Measurements from ENCODE around the gene LILRB2.

Gene LILRB2

GRCh38 chr19:54262066-54262465 is 18.8 kb downstream of the LILRB2 start:
- TF ChIP-seq CSRNP3 (CRISPR knock-in tag; IDR thresholded peaks at IDR 0.05) (no peak), ZNF565 (CRISPR knock-in tag; conservative IDR thresholded peaks at IDR 0.05; ENCODE audit: low read depth) (no peak), BACH2 (CRISPR knock-in tag; IDR thresholded peaks at IDR 0.05; ENCODE audit: borderline replicate concordance) (no peak), TCF4 (CRISPR knock-in tag; IDR thresholded peaks at IDR 0.05; ENCODE audit: borderline replicate concordance) (no peak), ZFP30 (CRISPR knock-in tag; IDR thresholded peaks at IDR 0.05) (no peak), GLIS3 (CRISPR knock-in tag; IDR thresholded peaks at IDR 0.05) (no peak), ZNF70 (CRISPR knock-in tag; IDR thresholded peaks at IDR 0.05) (no peak), POU6F1 (CRISPR knock-in tag; IDR thresholded peaks at IDR 0.05; ENCODE audit: borderline replicate concordance, low read depth) (no peak), RARB (CRISPR knock-in tag; IDR thresholded peaks at IDR 0.05) (no peak), TOX (CRISPR knock-in tag; IDR thresholded peaks at IDR 0.05; ENCODE audit: borderline replicate concordance) (no peak), ISL1 (CRISPR knock-in tag; IDR thresholded peaks at IDR 0.05) (no peak), ARNTL (CRISPR knock-in tag; IDR thresholded peaks at IDR 0.05; ENCODE audit: borderline replicate concordance, low read depth) (no peak), ZNF8 (CRISPR knock-in tag; IDR thresholded peaks at IDR 0.05) (no peak), CSDC2 (CRISPR knock-in tag; IDR thresholded peaks at IDR 0.05) (no peak), SNAI2 (CRISPR knock-in tag; IDR thresholded peaks at IDR 0.05) (no peak), ZC3H10 (CRISPR knock-in tag; IDR thresholded peaks at IDR 0.05) (no peak), ESRRG (CRISPR knock-in tag; IDR thresholded peaks at IDR 0.05) (no peak), TSHZ2 (CRISPR knock-in tag; IDR thresholded peaks at IDR 0.05) (no peak), PPARA (CRISPR knock-in tag; IDR thresholded peaks at IDR 0.05; ENCODE audit: borderline replicate concordance) (no peak)
- ATAC-seq, result no peak

GRCh38 chr19:54257116-54257480 is 23.8 kb downstream of the LILRB2 start, which contains the start of gene LILRB5:
Gene LILRB5, minus strand, starts transcription at chr19:54257273. Its CDS starts 80 bp downstream, at chr19:54257193.
- TF ChIP-seq TOX (CRISPR knock-in tag; IDR thresholded peaks at IDR 0.05; ENCODE audit: borderline replicate concordance), result no peak
- TF ChIP-seq ESRRG (CRISPR knock-in tag; IDR thresholded peaks at IDR 0.05), result no peak
- no peak for TF ChIP-seq SNAI2 (CRISPR knock-in tag; IDR thresholded peaks at IDR 0.05)
- no peak for TF ChIP-seq ZNF565 (CRISPR knock-in tag; conservative IDR thresholded peaks at IDR 0.05; ENCODE audit: low read depth)
- no peak for TF ChIP-seq TSHZ2 (CRISPR knock-in tag; IDR thresholded peaks at IDR 0.05)
- TF ChIP-seq ISL1 (CRISPR knock-in tag; IDR thresholded peaks at IDR 0.05), result no peak
- TF ChIP-seq RARB (CRISPR knock-in tag; IDR thresholded peaks at IDR 0.05), result no peak
- no peak for TF ChIP-seq ARNTL (CRISPR knock-in tag; IDR thresholded peaks at IDR 0.05; ENCODE audit: borderline replicate concordance, low read depth)
- no peak for TF ChIP-seq POU6F1 (CRISPR knock-in tag; IDR thresholded peaks at IDR 0.05; ENCODE audit: borderline replicate concordance, low read depth)
- TF ChIP-seq GLIS3 (CRISPR knock-in tag; IDR thresholded peaks at IDR 0.05), result no peak
- TF ChIP-seq ZNF70 (CRISPR knock-in tag; IDR thresholded peaks at IDR 0.05), result no peak
- TF ChIP-seq ZNF8 (CRISPR knock-in tag; IDR thresholded peaks at IDR 0.05), result no peak
- no peak for TF ChIP-seq TCF4 (CRISPR knock-in tag; IDR thresholded peaks at IDR 0.05; ENCODE audit: borderline replicate concordance)
- TF ChIP-seq CREB5 (CRISPR knock-in tag; IDR thresholded peaks at IDR 0.05; ENCODE audit: low read depth), result no peak
- no peak for TF ChIP-seq BACH2 (CRISPR knock-in tag; IDR thresholded peaks at IDR 0.05; ENCODE audit: borderline replicate concordance)
- TF ChIP-seq OSR1 (CRISPR knock-in tag; IDR thresholded peaks at IDR 0.05), result no peak
- no peak for TF ChIP-seq PPARA (CRISPR knock-in tag; IDR thresholded peaks at IDR 0.05; ENCODE audit: borderline replicate concordance)
- no peak for TF ChIP-seq PATZ1 (CRISPR knock-in tag; IDR thresholded peaks at IDR 0.05; ENCODE audit: borderline replicate concordance)
- no peak for TF ChIP-seq ZC3H10 (CRISPR knock-in tag; IDR thresholded peaks at IDR 0.05)
- no peak for ATAC-seq
